Thoracic aorta (tissue), 2 donors: ENCODE results near the gene FCGR2B. TPM values are rescaled to one million over a fixed set of nuclear protein-coding genes. Genes with fewer than 3 reads are reported as not detected.
"Not testable (repeated sequence)": the region's sequence is repeated elsewhere in the genome, so short reads cannot be mapped to it uniquely, and the experiment has no call there.

ENCODE experiments used
- ATAC-seq: fragments of 150-250 bp; one replicate; pipeline ENCODE4 v1.8.0; 2017; ENCODE audit warnings: low read depth; ENCODE audit not compliant: insufficient number of reproducible peaks, low FRiP score
- DNase-seq: peaks from one replicate; pipeline ENCODE4 v3.0.0-alpha.2; 2020; ENCODE audit warnings: low spot score
- H3K27ac ChIP-seq, 2 donors: fragments of 200-600 bp; sonication (generic); 1 replicate in 1 of 2; 2 replicates in 1 of 2; pipeline ENCODE4 v1.5.1; 2016; ENCODE audit warnings: mild to moderate bottlenecking in 2 of 2, moderate library complexity in 2 of 2
- H3K27me3 ChIP-seq: fragments of 200-600 bp; sonication (generic); replicated peaks from 2 replicates; pipeline ENCODE4 v1.6.0; 2016; ENCODE audit warnings: mild to moderate bottlenecking; ENCODE audit not compliant: insufficient read depth
- H3K36me3 ChIP-seq: fragments of 200-600 bp; sonication (generic); one replicate; pipeline ENCODE4 v1.5.1; 2016
- H3K4me1 ChIP-seq, 2 donors: fragments of 200-600 bp; sonication (generic); 1 replicate in 1 of 2; 2 replicates in 1 of 2; pipeline versions ENCODE4 v1.5.1 to v1.6.0; 2016; ENCODE audit warnings: low read depth in 2 of 2, mild to moderate bottlenecking in 1 of 2; ENCODE audit not compliant: control insufficient read depth in 1 of 2
- H3K4me3 ChIP-seq: fragments of 200-600 bp; sonication (generic); 2 replicates; pipeline ENCODE4 v1.5.1; 2016; ENCODE audit warnings: mild to moderate bottlenecking
- H3K9me3 ChIP-seq: fragments of 200-600 bp; sonication (generic); 2 replicates; pipeline ENCODE4 v1.5.1; 2016
- CTCF ChIP-seq: fragments of 200-600 bp; sonication (generic); IDR thresholded peaks from one replicate; pipeline ENCODE4 v1.5.1; 2019; ENCODE audit warnings: antibody characterized with exemption
- total RNA-seq, 2 donors: library from RNA; depleted of rRNA; stranded (reverse); fragments of >200 nt; gene quantifications; one replicate each; pipeline versions ENCODE4 v1.1.0 to v1.2.3, GENCODE V29; 2016

The FCGR2B gene
- total RNA-seq, 2 donors from 2014 or later, result 20.2 to 65.9 TPM

GRCh38 chr1:161723459-161724141, 60.7 kb downstream of the FCGR2B start:
- H3K9me3 ChIP-seq, result no peaks in the 10 kb centered on the region

DNA sequence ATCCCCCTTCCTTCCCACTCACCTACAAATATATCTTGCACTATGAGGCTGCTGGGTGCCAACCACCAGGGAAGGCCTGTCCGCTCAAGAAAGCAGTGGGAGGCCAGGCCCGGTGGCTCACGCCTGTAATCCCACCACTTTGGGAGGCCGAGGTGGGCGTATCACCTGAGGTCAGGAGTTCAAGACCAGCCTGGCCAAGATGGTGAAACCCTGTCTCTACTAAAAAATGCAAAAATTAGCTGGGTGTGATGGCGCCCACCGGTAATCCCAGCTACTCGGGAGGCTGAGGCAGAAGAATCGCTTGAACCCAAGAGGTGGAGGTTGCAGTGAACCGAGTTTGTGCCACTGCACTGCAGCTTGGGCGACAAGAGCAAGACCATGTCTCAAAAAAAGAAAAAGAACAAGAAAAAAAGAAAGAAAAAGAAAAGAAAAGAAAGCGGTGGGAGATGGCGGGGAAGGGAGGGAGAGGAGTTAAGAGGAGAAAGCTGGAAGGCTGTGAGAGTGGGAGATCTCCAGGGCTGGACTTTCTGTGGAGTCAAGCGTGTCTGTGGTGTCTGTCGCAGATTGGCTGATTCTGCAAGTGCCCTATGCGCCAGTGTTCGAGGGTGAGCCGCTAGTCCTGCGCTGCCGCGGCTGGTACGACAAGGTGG, 62.4 kb downstream of the FCGR2B start:
- Histone ChIP-seq H3K27ac (peak overlapping the region; percentile 81 to 82), H3K4me1 (peaks cover 0 to 18% of the 10 kb centered on the region in 2 donors), H3K4me3 (peak overlapping the region; percentile 92)
- H3K9me3 ChIP-seq, ATAC-seq, H3K36me3 ChIP-seq, DNase-seq, H3K27me3 ChIP-seq: not testable (repeated sequence)

More at GRCh38 chr1:161723459-161724141, 60.7 kb downstream of the FCGR2B start:
- Histone ChIP-seq H3K4me3 (no peak overlapping the region), H3K27me3 (no peaks in the 10 kb centered on the region), H3K4me1 (peaks cover 0 to 18% of the 10 kb centered on the region in 2 donors), H3K27ac (no peak overlapping the region), H3K36me3 (no peaks in the 10 kb centered on the region)
- TF ChIP-seq CTCF, result no peak
- DNase-seq (no peak), ATAC-seq (no peak)

GRCh38 chr1:161725908-161726472, 63.0 kb downstream of the FCGR2B start:
- H3K27ac ChIP-seq, result peak overlapping the region; percentile 81 to 82
- no peaks in the 10 kb centered on the region for H3K9me3 ChIP-seq
- TF ChIP-seq CTCF, result peak; percentile 37
- no peaks in the 10 kb centered on the region for H3K27me3 ChIP-seq
- peak overlapping the region; percentile 92 for H3K4me3 ChIP-seq
- peak; percentile 30 for ATAC-seq
- no peak for DNase-seq
- peaks cover 0 to 18% of the 10 kb centered on the region in 2 donors for H3K4me1 ChIP-seq
- no peaks in the 10 kb centered on the region for H3K36me3 ChIP-seq

GRCh38 chr1:161726473-161727255, 63.7 kb downstream of the FCGR2B start:
- Histone ChIP-seq H3K27ac (peak overlapping the region; percentile 82 to 85), H3K4me1 (peaks cover 0 to 18% of the 10 kb centered on the region in 2 donors), H3K9me3 (no peaks in the 10 kb centered on the region), H3K36me3 (no peaks in the 10 kb centered on the region), H3K27me3 (no peaks in the 10 kb centered on the region), H3K4me3 (peak overlapping the region; percentile 92)
- peak; percentile 63 for ATAC-seq
- peak; percentile 63 for DNase-seq
- TF ChIP-seq CTCF, result no peak

- TF ChIP-seq CTCF, result no peak
- Histone ChIP-seq H3K27me3 (no peaks in the 10 kb centered on the region), H3K36me3 (no peaks in the 10 kb centered on the region), H3K4me1 (peaks cover 0 to 18% of the 10 kb centered on the region in 2 donors), H3K9me3 (no peaks in the 10 kb centered on the region), H3K4me3 (peak overlapping the region; percentile 92), H3K27ac (peak overlapping the region; percentile 46 to 85)
- ATAC-seq, result peak; percentile 19
- DNase-seq, result no peak
Observed at GRCh38 chr1:161727256-161727924, 64.4 kb downstream of the FCGR2B start.
